ENCODE data around the gene VSIG2.

DNA sequence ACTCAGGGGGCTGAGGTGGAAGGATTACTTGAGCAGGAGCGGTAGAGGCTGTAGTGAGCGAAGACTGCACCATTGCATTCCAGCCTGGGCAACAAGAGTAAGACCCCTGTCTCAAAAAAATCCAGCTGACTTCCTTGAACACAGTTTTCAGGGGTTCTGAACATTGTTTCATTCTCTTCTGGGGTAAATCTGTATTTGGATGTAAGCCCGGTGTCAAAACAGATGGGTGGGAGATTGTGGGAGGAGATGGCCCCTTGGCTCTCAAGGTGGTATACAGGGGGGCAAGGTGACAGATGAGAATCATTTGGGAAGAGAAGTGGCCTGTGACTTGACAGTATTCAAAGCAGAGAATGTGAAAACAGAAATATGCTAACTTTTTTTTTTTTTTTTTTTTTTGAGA lies 5.3 kb upstream of the VSIG2 start:
- TF ChIP-seq YY1 (IDR thresholded peaks at IDR 0.05; ENCODE audit: low read depth) (no peak), NFIC (IDR thresholded peaks at IDR 0.05) (no peak), EP300 (IDR thresholded peaks at IDR 0.05; ENCODE audit: borderline replicate concordance) (no peak), EGR1 (IDR thresholded peaks at IDR 0.05) (no peak), RAD21 (IDR thresholded peaks at IDR 0.05; ENCODE audit: low read depth) (no peak), CEBPB (IDR thresholded peaks at IDR 0.05) (no peak), CREB1 (IDR thresholded peaks at IDR 0.05; ENCODE audit: low read depth) (no peak), TAF1 (IDR thresholded peaks at IDR 0.05; ENCODE audit: low read depth) (no peak), TEAD4 (IDR thresholded peaks at IDR 0.05) (no peak)
- TF ChIP-seq, protein P1, sequence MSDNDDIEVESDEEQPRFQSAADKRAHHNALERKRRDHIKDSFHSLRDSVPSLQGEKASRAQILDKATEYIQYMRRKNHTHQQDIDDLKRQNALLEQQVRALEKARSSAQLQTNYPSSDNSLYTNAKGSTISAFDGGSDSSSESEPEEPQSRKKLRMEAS (IDR thresholded peaks at IDR 0.05): no peak
- TF ChIP-seq, protein P2, sequence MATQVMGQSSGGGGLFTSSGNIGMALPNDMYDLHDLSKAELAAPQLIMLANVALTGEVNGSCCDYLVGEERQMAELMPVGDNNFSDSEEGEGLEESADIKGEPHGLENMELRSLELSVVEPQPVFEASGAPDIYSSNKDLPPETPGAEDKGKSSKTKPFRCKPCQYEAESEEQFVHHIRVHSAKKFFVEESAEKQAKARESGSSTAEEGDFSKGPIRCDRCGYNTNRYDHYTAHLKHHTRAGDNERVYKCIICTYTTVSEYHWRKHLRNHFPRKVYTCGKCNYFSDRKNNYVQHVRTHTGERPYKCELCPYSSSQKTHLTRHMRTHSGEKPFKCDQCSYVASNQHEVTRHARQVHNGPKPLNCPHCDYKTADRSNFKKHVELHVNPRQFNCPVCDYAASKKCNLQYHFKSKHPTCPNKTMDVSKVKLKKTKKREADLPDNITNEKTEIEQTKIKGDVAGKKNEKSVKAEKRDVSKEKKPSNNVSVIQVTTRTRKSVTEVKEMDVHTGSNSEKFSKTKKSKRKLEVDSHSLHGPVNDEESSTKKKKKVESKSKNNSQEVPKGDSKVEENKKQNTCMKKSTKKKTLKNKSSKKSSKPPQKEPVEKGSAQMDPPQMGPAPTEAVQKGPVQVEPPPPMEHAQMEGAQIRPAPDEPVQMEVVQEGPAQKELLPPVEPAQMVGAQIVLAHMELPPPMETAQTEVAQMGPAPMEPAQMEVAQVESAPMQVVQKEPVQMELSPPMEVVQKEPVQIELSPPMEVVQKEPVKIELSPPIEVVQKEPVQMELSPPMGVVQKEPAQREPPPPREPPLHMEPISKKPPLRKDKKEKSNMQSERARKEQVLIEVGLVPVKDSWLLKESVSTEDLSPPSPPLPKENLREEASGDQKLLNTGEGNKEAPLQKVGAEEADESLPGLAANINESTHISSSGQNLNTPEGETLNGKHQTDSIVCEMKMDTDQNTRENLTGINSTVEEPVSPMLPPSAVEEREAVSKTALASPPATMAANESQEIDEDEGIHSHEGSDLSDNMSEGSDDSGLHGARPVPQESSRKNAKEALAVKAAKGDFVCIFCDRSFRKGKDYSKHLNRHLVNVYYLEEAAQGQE (IDR thresholded peaks at IDR 0.05; ENCODE audit: low read depth): no peak

Data from Ishikawa (cell line).